Panc1 (cell line): ENCODE data around the gene SSX2IP. TPM values are rescaled to one million over a fixed set of nuclear protein-coding genes. Genes with fewer than 3 reads are reported as not detected.

ENCODE experiments used
- ATAC-seq: fragments of 200-7000 bp; cut with Tn5 transposase; 2 replicates; pipeline ENCODE4 v1.9.1; 2020; ENCODE audit warnings: mild to moderate bottlenecking, moderate library complexity
- BruUV-seq: library from RNA; stranded (reverse); fragments of 400-500 nt; replicated peaks from 2 replicates; lab custom pipeline; 2021; lab: Mats Ljungman, UMichigan
- CTCF ChIA-PET: fragments of 300-600 bp; sonication (Branson Sonifier 250); formaldehyde crosslinking; loops from one replicate; lab custom pipeline; 2022; ENCODE audit warnings: antibody characterized with exemption; lab: Charles Lee
- POLR2A ChIA-PET: fragments of 300-600 bp; sonication (Branson Sonifier 250); formaldehyde crosslinking; loops from one replicate; lab custom pipeline; 2022; ENCODE audit warnings: antibody characterized with exemption; lab: Charles Lee
- DNase-seq: peaks from one replicate; pipeline ENCODE4 v3.0.0-alpha.2; 2010; ENCODE audit warnings: low read depth, low spot score
- H3K27ac ChIP-seq: 2 replicates; pipeline ENCODE4 v1.5.1; 2011; ENCODE audit warnings: mild to moderate bottlenecking, low read length, inconsistent platforms
- H3K27me3 ChIP-seq: fragments of 200-500 bp; sonication (Bioruptor generic); 2 replicates; pipeline ENCODE4 v1.6.0; 2014; ENCODE audit warnings: low read length, inconsistent platforms; ENCODE audit not compliant: control insufficient read depth, insufficient read depth
- H3K36me3 ChIP-seq: fragments of 200-500 bp; sonication (Bioruptor generic); 2 replicates; pipeline ENCODE4 v1.5.1; 2014; ENCODE audit warnings: inconsistent platforms, mild to moderate bottlenecking, low read length, moderate library complexity; ENCODE audit not compliant: control insufficient read depth, insufficient read depth
- H3K4me1 ChIP-seq: 2 replicates; pipeline ENCODE4 v1.5.1; 2011; ENCODE audit warnings: inconsistent platforms, mild to moderate bottlenecking, low read length, moderate library complexity; ENCODE audit not compliant: control insufficient read depth, insufficient read depth
- H3K4me3 ChIP-seq, 2 experiments: 2 replicates each; pipeline ENCODE4 v1.5.1; 2011 to 2012; ENCODE audit warnings: low read depth in 2 of 2, low read length in 2 of 2, mild to moderate bottlenecking in 2 of 2, inconsistent platforms in 1 of 2, moderate library complexity in 1 of 2
- H3K9me3 ChIP-seq: fragments of 200-500 bp; sonication (Bioruptor generic); 2 replicates; pipeline ENCODE4 v1.5.1; 2014; ENCODE audit warnings: low read depth, mild to moderate bottlenecking, inconsistent platforms, low read length, moderate library complexity; ENCODE audit not compliant: control insufficient read depth, insufficient read depth
- CTCF ChIP-seq: fragments of 450-650 bp; IDR thresholded peaks from 2 replicates; pipeline ENCODE4 v1.5.1; 2017; ENCODE audit warnings: mild to moderate bottlenecking
- POLR2AphosphoS5 ChIP-seq: IDR thresholded peaks from 2 replicates; pipeline ENCODE4 v1.6.1; 2012; ENCODE audit warnings: mild to moderate bottlenecking, low read depth, low read length, moderate library complexity
- REST ChIP-seq, 2 experiments: IDR thresholded peaks; 2 replicates each; pipeline ENCODE4 v1.6.1; 2011 to 2012; ENCODE audit warnings: low read depth in 2 of 2, control low read depth in 1 of 2, low read length in 1 of 2, mild to moderate bottlenecking in 1 of 2, moderate library complexity in 1 of 2; ENCODE audit not compliant: insufficient read depth in 1 of 2
- SIN3A ChIP-seq: IDR thresholded peaks from 2 replicates; pipeline ENCODE4 v1.6.1; 2012; ENCODE audit warnings: low read depth, mild to moderate bottlenecking, low read length, moderate library complexity, borderline replicate concordance; ENCODE audit not compliant: insufficient read depth
- TCF7L2 ChIP-seq: IDR thresholded peaks from 2 replicates; pipeline ENCODE4 v1.6.1; 2011; ENCODE audit warnings: mild to moderate bottlenecking, low read depth, low read length, inconsistent platforms
- in situ Hi-C: cut with HindIII; loops from 2 replicates; pipeline ENCODE4 v1.10.0; 2016; ENCODE audit warnings: low sequenced_read_pairs, low pct_unique_long_range_greater_than_20kb
- intact Hi-C: fragments of 100-400 bp; cut with micrococcal nuclease; formaldehyde crosslinking; loops from one replicate; pipeline ENCODE4 v1.10.0; 2022; ENCODE audit not compliant: unreplicated experiment
- total RNA-seq: library from RNA; stranded (reverse); gene quantifications from one replicate; pipeline ENCODE4 v1.2.1, GENCODE V29; 2021; ENCODE audit not compliant: unreplicated experiment

SSX2IP gene
- total RNA-seq, 1 experiment from 2014 or later, result 81.8 TPM

- Histone ChIP-seq H3K9me3 (no peaks in the 10 kb centered on the region), H3K27me3 (peaks cover 10% of the 10 kb centered on the region; the same call in 1 of the 2 replicates), H3K4me1 (no peaks in the 10 kb centered on the region), H3K27ac (no peak overlapping the region), H3K36me3 (no peaks in the 10 kb centered on the region), H3K4me3 (no peak overlapping the region)
- ChIA-PET POLR2A (no interaction called here), CTCF (no interaction called here)
- intact Hi-C loops, result no loop called here
- TF ChIP-seq SIN3A (no peak), REST (IDR thresholded peaks at IDR 0.05; ENCODE audit: insufficient read depth in 1 of 2, low read depth in 2 of 2, low read length in 1 of 2) (no peak), TCF7L2 (no peak), CTCF (no peak), POLR2AphosphoS5 (no peak)
- DNase-seq (no peak), ATAC-seq (no peak)
- BruUV-seq, result no TSS peak
- in situ Hi-C loops, result no loop called here
Measured at GRCh38 chr1:84721152-84721551, 30.9 kb upstream of the SSX2IP start.

GRCh38 chr1:84720221-84720780 is 30.0 kb upstream of the SSX2IP start:
- Histone ChIP-seq H3K9me3 (no peaks in the 10 kb centered on the region), H3K27me3 (peaks cover 10% of the 10 kb centered on the region; the same call in 1 of the 2 replicates), H3K36me3 (no peaks in the 10 kb centered on the region), H3K27ac (no peak overlapping the region), H3K4me3 (no peak overlapping the region), H3K4me1 (no peaks in the 10 kb centered on the region)
- TF ChIP-seq SIN3A, result no peak
- no peak for TF ChIP-seq CTCF
- TF ChIP-seq TCF7L2, result no peak
- TF ChIP-seq POLR2AphosphoS5, result no peak
- TF ChIP-seq REST (IDR thresholded peaks at IDR 0.05; ENCODE audit: insufficient read depth in 1 of 2, low read depth in 2 of 2, low read length in 1 of 2), result no peak
- ChIA-PET POLR2A (no interaction called here), CTCF (no interaction called here)
- ATAC-seq, result no peak
- DNase-seq, result no peak
- in situ Hi-C loops, result no loop called here
- intact Hi-C loops, result no loop called here
- BruUV-seq, result no TSS peak
